ENCODE data around the gene EVL.
A peak's percentile ranks its signal among the peaks of the same experiment; 100 is the strongest.

Gene EVL

DNA sequence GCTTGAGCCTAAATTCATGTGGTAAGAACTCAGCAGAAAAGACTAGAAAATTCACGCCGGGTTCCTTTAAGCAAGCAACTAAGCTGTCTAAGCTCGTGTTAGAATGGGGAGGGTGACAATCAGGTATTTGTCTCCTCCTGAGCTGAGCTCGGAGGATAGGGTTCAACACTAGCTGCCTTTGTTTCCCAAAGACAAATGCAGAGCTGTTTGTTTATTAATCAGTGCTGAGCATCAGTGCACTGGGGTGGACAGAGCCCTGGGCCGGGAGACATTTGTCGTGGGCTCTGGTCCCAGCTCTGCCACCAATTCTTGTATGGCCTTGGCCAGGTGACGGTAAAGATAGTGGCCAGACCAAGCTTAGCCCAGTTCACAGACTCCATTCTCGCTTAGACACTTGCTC lies 50.5 kb downstream of the EVL start:
- Mint-ChIP-seq H3K4me1 (peaks cover 85% of the 10 kb centered on the region), H3K27me3 (no peaks in the 10 kb centered on the region), H3K4me3 (no peak overlapping the region), H3K27ac (peak overlapping the region in 1 of 2 donors; percentile 96), H3K9me3 (no peaks in the 10 kb centered on the region)
- ATAC-seq (no peak), DNase-seq (no peak)

DNA sequence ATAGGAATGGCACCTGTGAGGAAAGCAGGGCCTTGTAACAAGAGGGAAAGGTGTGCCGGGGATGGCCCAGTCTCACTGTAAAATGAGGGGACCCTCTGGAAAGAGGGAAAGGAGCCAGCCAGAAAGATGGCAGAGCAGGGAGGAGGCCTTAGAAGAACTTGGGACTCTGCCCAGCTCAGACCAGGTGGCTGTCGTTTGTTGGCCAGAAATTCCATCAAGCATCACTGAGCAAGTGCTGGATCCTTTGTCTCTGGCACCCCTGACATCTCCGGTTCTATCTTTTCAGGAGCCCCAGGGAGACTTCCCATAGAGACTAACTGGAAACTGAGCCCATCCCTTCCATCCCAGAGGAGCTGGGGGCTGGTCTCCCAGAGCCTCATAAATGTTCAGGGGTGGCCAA lies 50.9 kb downstream of the EVL start:
- no peak for ATAC-seq

DNA sequence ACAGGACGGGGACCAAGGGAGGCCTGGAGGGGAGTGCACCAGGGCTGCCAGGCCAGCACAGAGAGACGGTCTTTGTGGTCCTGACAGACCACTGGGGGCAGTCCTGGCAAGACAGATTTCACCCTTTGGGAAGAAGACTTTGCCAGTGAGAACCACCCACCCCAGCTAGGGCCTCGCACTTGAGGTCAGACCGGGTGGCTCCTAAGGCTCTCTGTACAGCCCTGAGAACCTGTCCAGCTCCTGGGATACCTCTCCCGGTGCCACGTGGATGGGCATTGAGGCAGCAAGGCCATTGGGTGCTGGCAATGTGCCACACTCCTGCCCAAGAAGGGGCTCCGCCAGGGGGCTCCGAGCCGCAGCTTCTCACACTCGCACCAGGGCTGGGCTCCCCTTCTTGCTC lies 51.8 kb downstream of the EVL start:
- Mint-ChIP-seq H3K4me1 (peaks cover 80% of the 10 kb centered on the region), H3K27ac (peak overlapping the region; percentile 85 to 96), H3K4me3 (no peak overlapping the region), H3K27me3 (no peaks in the 10 kb centered on the region), H3K9me3 (no peaks in the 10 kb centered on the region)
- ATAC-seq (no peak), DNase-seq (no peak)

More for the DNA sequence above, 50.9 kb downstream of the EVL start:
- H3K4me1 Mint-ChIP-seq = peaks cover 85% of the 10 kb centered on the region
- no peaks in the 10 kb centered on the region for H3K9me3 Mint-ChIP-seq
- no peak overlapping the region for H3K4me3 Mint-ChIP-seq
- H3K27ac Mint-ChIP-seq = peak overlapping the region; percentile 85 to 96
- no peak for DNase-seq
- H3K27me3 Mint-ChIP-seq = no peaks in the 10 kb centered on the region

DNA sequence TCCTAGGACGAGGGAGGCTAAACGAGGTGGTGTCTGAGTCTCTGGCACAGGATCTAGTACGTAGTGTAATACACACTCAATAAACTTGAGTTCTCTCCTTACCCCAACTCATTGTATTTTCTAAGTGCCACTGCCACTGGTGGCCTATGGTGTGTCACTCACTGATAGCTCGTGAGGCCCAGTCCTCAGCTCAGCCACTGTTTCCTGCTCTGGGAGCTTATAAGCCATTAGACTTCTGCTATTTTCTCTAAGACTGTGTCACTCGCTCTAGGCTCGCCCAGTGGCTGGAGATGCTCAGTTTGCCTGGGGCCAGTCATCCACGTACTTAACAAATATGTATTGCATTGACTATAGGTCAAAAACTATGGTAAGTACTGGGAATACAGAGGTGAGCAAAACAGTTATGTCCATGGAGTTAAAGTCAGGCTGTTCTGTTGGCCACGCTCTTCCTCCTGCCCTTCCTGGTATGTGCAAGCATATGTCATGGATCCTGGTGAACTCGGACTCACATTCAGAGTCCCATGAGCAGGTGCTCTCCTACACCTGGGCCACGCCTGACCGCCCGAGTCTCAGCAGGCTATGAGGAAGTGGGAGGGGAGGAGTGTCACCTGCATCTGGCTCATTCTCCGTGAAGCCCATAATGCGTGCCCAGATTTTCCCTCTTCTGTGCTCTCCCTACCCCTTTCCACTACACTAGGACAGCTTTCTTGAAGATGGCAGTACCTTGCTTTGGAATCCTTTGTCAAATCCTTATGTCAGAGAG lies 52.6 kb downstream of the EVL start:
- peaks cover 73% of the 10 kb centered on the region for H3K4me1 Mint-ChIP-seq
- no peaks in the 10 kb centered on the region for H3K27me3 Mint-ChIP-seq
- no peaks in the 10 kb centered on the region for H3K9me3 Mint-ChIP-seq
- peak overlapping the region; percentile 55 to 88 for H3K27ac Mint-ChIP-seq
- no peak for ATAC-seq
- DNase-seq = no peak
- H3K4me3 Mint-ChIP-seq = no peak overlapping the region

DNA sequence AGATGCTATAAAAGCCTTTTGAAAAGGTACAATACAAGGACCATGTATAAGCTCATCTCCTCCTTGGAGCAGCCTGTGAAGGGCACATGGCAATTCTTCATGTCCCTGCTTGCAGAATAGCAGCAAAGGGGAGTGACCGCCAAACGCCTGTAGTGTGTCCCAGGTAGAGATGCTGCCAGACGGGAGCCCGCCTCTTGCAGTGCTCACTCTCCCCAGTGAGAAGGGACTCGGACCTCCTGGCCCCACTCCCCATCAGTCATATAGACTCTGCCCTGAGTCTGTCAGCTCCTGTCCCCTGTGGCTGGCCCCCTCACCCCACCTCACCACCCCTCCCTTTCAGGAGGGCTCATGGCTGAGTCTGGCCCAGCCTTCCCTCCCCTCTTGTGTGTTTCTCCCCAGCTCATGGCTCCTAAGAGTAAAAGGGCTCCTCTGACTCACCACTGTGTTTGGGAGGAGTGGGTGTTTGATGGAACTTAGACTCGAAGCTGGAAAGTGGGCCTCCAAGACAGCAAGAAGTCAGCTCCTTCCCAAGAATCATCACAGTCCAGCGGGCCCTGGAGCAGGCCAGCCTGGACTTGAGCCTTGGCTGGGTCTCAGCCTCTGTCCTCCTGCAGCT lies 53.3 kb downstream of the EVL start:
- Mint-ChIP-seq H3K4me1 (peaks cover 66% of the 10 kb centered on the region), H3K4me3 (no peak overlapping the region), H3K27me3 (no peaks in the 10 kb centered on the region), H3K27ac (peak overlapping the region; percentile 55 to 88), H3K9me3 (no peaks in the 10 kb centered on the region)
- ATAC-seq (no peak), DNase-seq (no peak)

DNA sequence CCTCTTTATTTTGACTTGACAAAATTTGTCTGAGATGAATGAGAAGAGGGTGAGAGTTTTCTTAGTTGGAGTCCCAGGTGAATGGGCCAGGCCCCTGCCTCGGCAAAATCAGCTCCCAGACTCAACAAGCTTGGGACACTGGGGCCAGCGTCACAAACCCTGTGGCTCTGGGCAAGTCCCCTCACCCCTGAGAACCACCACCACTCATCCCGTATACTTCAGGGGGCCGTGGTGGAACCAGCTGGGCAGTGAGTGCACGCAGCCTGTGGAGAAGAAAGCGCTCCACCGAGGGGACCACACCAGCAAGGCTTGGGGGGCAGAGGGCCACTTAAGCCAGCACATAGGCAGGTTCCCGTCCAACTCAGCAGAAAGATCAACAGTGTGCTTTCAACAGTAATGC lies 54.0 kb downstream of the EVL start:
- no peaks in the 10 kb centered on the region for H3K9me3 Mint-ChIP-seq
- H3K27me3 Mint-ChIP-seq = no peaks in the 10 kb centered on the region
- no peak for DNase-seq
- H3K4me3 Mint-ChIP-seq = no peak overlapping the region
- no peak for ATAC-seq
- peaks cover 58% of the 10 kb centered on the region for H3K4me1 Mint-ChIP-seq
- H3K27ac Mint-ChIP-seq = peak overlapping the region; percentile 47 to 88

DNA sequence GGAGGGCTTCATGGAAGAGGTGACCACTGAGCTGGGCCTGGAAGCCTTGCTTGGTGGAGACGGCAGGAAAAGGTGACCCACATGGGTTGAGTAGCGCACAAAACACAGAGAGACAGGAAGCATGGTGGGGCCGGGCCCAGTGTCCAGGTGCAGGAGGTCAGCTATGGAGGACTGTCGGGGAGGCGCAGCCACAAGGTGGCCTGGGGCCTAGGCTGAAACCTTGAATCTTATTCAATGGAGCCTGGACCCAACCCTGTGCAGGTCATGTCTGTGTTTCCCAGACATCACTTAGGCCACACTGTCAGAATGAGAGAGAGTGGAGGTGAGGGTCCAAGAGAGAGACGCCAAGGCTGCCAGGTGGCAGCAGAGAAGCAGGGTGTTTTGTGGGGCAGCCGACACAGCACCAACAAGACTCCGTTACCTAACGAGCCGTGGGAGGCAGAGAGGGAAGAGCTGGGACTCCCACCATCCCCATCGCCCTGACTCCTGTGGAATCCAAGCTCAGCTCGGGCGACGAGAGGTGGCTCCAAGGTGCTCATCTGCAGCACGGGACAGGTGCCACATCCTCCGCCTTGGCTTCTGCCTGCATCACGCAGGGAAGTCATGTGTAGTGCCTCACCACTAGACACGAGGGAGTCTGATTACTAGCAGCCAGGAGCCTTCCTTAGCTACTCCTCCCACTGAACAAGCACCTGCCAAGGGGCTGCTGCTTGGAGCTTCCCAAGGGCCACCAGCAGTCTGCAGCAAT lies 55.5 kb downstream of the EVL start:
- DNase-seq (no peak), ATAC-seq (no peak)
- H3K9me3 Mint-ChIP-seq = no peaks in the 10 kb centered on the region
- no peak overlapping the region for H3K4me3 Mint-ChIP-seq
- no peaks in the 10 kb centered on the region for H3K27me3 Mint-ChIP-seq
- H3K27ac Mint-ChIP-seq = peak overlapping the region; percentile 15 to 91
- H3K4me1 Mint-ChIP-seq = peaks cover 47% of the 10 kb centered on the region

DNA sequence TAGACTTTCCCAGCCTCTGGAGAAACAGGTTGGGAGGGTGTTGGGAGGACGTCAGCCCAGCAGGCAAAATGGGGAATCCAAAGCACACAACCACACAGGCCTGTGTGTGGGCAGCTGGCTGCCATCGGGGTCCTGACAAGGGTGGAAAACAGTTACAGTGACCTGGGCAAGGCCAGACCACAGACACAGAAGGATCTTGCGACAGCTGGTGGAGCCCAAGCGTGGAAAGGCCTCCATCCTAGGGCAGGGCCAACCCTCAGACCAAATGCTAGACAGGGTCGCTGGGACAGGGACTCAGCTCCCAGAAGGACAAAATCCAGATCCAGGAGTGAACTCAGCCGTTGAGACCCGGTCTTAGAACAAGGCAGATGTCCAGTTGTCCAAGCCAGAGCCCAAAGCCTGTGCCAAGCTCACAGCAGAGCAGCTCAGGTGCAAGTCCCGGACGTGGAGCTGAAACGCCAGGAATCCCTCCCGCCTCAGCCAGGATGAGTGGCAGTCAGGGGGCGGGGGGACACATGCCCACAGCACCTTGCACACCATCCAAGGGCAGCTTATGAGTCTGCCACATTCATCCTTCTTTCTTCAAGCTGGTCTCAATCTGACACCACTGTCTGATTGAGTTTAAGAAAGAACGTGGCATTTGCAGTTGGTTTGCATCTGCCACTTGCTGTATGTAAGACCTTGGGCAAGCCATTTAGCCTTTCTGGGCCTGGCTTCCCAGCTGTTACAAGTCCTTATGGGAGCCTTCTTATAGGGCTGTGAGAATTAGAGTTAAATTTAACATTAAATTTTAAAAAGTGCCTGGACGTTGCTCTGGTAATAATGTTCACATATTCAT lies 56.6 kb downstream of the EVL start:
- H3K9me3 Mint-ChIP-seq = no peaks in the 10 kb centered on the region
- ATAC-seq = no peak
- H3K4me1 Mint-ChIP-seq = peaks cover 36% of the 10 kb centered on the region
- no peak overlapping the region for H3K4me3 Mint-ChIP-seq
- DNase-seq = no peak
- H3K27ac Mint-ChIP-seq = peak overlapping the region; percentile 61 to 74
- H3K27me3 Mint-ChIP-seq = no peaks in the 10 kb centered on the region

DNA sequence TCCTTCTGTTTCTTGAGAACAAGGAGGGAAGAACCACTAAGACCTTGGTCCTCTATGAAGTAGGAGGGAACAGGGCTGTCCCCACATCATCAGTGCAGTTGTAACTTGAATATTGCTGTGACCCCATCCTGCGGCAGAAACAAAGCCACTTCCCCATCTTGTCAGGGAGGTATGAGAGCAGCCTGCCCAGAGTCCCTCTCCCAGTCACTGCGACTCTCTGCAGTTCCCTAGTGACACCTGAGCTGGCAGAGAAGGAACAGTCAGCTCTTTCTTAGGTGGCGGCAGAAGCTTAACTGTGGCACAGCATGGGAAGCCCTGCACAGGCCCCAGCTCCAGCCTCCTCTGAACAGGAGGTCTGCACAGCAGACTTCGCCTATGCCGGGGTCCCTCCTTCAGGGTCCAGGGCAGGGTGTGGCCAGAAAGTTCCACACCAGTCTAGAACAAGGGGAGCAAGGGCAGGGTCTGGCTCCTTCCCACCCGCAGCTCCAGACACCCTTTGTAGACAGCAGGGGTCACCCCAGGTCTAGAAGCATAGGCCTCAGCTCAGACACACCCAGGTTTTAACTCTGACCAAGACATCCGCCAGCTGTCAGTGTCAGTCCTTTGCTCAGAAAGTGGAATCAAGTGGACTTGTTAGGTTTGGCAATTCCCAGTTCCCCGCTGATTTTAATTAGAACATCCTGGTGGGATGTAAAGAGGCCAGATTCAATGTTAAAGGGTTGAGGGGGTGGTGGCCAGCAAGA lies 57.4 kb downstream of the EVL start:
- H3K9me3 Mint-ChIP-seq = no peaks in the 10 kb centered on the region
- no peak overlapping the region for H3K4me3 Mint-ChIP-seq
- H3K4me1 Mint-ChIP-seq = peaks cover 28% of the 10 kb centered on the region
- no peaks in the 10 kb centered on the region for H3K27me3 Mint-ChIP-seq
- DNase-seq (no peak), ATAC-seq (no peak)
- H3K27ac Mint-ChIP-seq = peak overlapping the region in 1 of 2 donors; percentile 80

DNA sequence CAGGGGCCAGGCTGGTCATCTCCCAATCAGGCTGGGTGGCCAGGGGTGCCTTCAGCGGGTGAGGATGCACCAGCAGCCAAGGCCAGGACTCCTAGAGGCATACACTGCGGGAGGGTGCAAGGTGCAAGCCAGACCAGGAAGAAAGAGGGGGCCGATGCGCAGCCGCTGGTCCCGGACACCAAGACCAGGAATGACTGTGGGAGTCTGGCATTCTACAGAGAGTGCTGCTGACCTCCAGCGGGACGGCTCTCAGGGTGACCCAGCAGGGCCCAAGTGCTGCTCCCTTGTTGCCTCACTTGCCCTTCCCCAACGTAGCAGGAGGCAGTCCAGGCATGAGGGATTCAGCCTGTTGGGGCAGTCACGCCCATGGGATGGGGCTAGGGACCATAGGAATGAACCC lies 58.4 kb downstream of the EVL start:
- no peak for DNase-seq
- Mint-ChIP-seq H3K9me3 (no peaks in the 10 kb centered on the region), H3K4me1 (peaks cover 18% of the 10 kb centered on the region), H3K4me3 (no peak overlapping the region), H3K27ac (no peak overlapping the region), H3K27me3 (no peaks in the 10 kb centered on the region)
- no peak for ATAC-seq

DNA sequence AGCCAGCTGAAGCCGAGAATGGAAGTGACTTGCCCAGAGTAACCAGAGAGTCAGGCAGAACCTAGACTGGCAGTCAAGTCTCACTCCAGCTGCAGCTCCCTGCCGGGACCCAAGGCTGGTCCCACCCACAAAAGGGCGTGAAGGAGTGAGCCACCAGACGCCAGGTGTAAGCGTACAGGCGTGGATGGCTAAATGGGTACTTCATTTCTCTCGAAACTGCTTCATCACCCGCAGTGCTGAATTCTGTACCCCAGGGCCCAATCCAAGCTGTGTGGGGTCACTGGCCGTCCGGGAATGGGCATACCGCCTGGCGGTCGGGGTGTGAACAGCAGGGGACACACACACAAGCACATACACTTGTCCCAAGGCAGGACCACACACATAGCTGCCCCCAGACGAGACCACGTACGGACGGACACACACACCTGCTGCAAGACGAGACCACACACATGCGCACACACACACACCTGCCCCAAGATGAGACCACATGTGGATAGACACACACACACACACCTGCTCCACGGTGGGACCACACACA lies 59.4 kb downstream of the EVL start:
- ATAC-seq (no peak), DNase-seq (no peak)
- no peaks in the 10 kb centered on the region for H3K27me3 Mint-ChIP-seq
- peak overlapping the region in 1 of 2 donors; percentile 85 for H3K27ac Mint-ChIP-seq
- peaks cover 8% of the 10 kb centered on the region for H3K4me1 Mint-ChIP-seq
- H3K4me3 Mint-ChIP-seq = no peak overlapping the region
- H3K9me3 Mint-ChIP-seq = no peaks in the 10 kb centered on the region

DNA sequence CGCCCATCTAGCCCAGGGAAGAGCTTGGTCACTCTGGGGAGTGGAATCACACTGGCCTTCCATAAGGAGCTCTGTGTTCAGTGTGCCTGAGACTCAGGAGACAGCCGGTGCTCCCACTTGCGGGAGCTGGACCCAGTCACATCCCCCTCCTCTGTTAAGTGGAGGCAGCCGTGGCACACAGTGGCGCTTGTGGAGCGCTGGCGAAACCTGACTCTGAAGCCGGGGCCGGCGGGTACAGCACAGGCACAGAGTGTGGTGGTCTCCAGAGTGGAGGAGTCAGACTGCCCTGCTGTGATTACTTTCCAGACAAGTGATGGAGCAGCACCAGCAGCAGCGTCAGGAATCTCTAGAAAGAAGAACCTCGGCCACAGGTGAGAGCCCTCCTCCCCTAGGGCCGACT lies 61.2 kb downstream of the EVL start:
- ATAC-seq = no peak
- Mint-ChIP-seq H3K27ac (peak overlapping the region in 1 of 2 donors; percentile 79), H3K27me3 (no peaks in the 10 kb centered on the region), H3K9me3 (no peaks in the 10 kb centered on the region), H3K4me3 (no peak overlapping the region), H3K4me1 (peaks cover 12% of the 10 kb centered on the region)
- DNase-seq = no peak

DNA sequence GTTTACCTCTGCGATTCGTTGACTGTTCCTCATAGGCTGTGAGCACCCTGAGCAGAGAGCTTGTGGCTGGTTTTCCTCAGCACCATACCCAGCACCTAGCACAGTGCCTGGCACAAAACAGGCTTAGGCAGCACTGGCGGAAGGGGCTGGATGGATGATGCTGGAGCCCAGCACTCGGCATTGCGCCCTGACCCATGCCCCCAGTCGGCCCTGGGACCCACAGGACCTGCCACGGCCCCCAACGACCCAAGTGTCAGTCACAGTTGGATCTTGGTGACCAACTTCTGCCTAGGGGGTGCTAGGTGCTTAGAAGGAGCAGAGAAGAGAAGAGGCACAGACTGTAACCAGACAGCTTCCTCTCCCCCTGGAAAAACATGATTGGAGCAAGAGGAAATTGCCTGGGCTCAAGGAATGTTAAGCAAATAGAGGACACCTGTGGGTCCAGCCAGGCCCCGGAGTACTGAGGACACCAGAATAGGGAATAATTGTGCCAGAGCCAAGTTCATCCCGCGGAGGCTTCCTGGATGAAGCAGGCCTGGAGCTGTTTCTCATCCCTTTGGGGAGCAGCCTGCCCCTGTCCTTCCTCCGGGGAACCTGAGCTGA lies 62.7 kb downstream of the EVL start:
- no peak overlapping the region for H3K4me3 Mint-ChIP-seq
- no peak for DNase-seq
- H3K9me3 Mint-ChIP-seq = no peaks in the 10 kb centered on the region
- no peak for ATAC-seq
- no peak overlapping the region for H3K27ac Mint-ChIP-seq
- peaks cover 12% of the 10 kb centered on the region for H3K4me1 Mint-ChIP-seq
- no peaks in the 10 kb centered on the region for H3K27me3 Mint-ChIP-seq

DNA sequence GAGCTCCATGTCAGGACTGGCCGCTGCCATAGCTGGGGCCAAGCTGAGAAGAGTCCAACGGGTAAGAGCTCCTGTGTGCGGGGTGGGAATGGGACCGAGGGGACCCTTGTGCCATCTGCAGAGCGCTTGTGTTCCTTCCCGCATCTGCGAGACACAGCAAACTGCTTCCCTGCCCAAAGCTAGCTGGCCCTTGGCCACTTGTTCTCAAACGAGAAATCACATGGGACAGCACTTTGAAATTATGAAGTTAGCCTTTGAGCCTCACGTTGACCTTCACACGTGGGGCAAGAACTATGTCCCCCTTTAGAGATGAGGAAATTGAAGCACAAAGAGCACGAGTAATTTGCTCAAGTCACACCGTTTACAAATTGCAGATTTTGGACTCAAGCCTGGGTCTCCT lies 63.5 kb downstream of the EVL start:
- Mint-ChIP-seq H3K27me3 (no peaks in the 10 kb centered on the region), H3K9me3 (no peaks in the 10 kb centered on the region), H3K4me1 (peaks cover 12% of the 10 kb centered on the region), H3K27ac (no peak overlapping the region), H3K4me3 (no peak overlapping the region)
- ATAC-seq (no peak), DNase-seq (no peak)
